H1 (cell line): Measurements from ENCODE around the gene AFAP1L2.

Source experiments
- ATF2 ChIP-seq: IDR thresholded peaks from 2 replicates; pipeline ENCODE4 v1.6.1; 2012; ENCODE audit warnings: low read length, inconsistent platforms
- BRCA1 ChIP-seq: IDR thresholded peaks from 2 replicates; pipeline ENCODE4 v1.6.1; 2012; ENCODE audit warnings: low read depth, low read length, improper control_type of control experiment
- CEBPB ChIP-seq: IDR thresholded peaks from 2 replicates; pipeline ENCODE4 v1.6.1; 2012; ENCODE audit warnings: low read depth, low read length
- CTCF ChIP-seq, 3 experiments: IDR thresholded peaks; 1 replicate in 2 of 3; 2 replicates in 1 of 3; pipeline versions ENCODE4 v1.5.1 to v1.6.1; 2011; ENCODE audit warnings: low read length in 3 of 3, mild to moderate bottlenecking in 3 of 3, inconsistent platforms in 2 of 3, low read depth in 1 of 3, moderate library complexity in 1 of 3; ENCODE audit not compliant: insufficient read depth in 1 of 3; ENCODE audit errors: control extremely low read depth in 1 of 3
- EP300 ChIP-seq, 2 experiments: IDR thresholded peaks; 1 replicate in 1 of 2; 2 replicates in 1 of 2; pipeline ENCODE4 v1.6.1; 2011 to 2012; ENCODE audit warnings: low read depth in 2 of 2, low read length in 2 of 2, mild to moderate bottlenecking in 2 of 2, borderline replicate concordance in 1 of 2, inconsistent platforms in 1 of 2, moderate library complexity in 1 of 2
- HDAC6 ChIP-seq: IDR thresholded peaks from one replicate; pipeline ENCODE4 v1.7.1; 2012; ENCODE audit warnings: low read depth, mild to moderate bottlenecking, inconsistent platforms, low read length, moderate library complexity
- KDM1A ChIP-seq: fragments of 200-600, 300-600 bp; sonication (generic); IDR thresholded peaks from 2 replicates; pipeline ENCODE4 v1.7.1; 2016; ENCODE audit warnings: mild to moderate bottlenecking, low read length, borderline replicate concordance
- KDM4A ChIP-seq: IDR thresholded peaks from one replicate; pipeline ENCODE4 v1.7.1; 2012; ENCODE audit warnings: low read depth, mild to moderate bottlenecking, moderate library complexity, low read length, inconsistent platforms; ENCODE audit not compliant: severe bottlenecking
- RAD21 ChIP-seq, 2 experiments: IDR thresholded peaks in 1 of 2; conservative IDR thresholded peaks in 1 of 2; 2 replicates each; pipeline ENCODE4 v1.6.1; 2011; ENCODE audit warnings: low read depth in 2 of 2, low read length in 2 of 2, improper control_type of control experiment in 1 of 2, inconsistent platforms in 1 of 2, mild to moderate bottlenecking in 1 of 2, moderate library complexity in 1 of 2
- RFX5 ChIP-seq: IDR thresholded peaks from 2 replicates; pipeline ENCODE4 v1.6.1; 2011; ENCODE audit warnings: low read depth, low read length, improper control_type of control experiment, borderline replicate concordance
- SP1 ChIP-seq: IDR thresholded peaks from 2 replicates; pipeline ENCODE4 v1.6.1; 2011; ENCODE audit warnings: low read depth, low read length
- TEAD4 ChIP-seq: IDR thresholded peaks from 2 replicates; pipeline ENCODE4 v1.6.1; 2012; ENCODE audit warnings: low read depth, low read length, inconsistent platforms, mixed read lengths
- USF2 ChIP-seq: IDR thresholded peaks from 2 replicates; pipeline ENCODE4 v1.6.1; 2011; ENCODE audit warnings: low read length, improper control_type of control experiment

- TF ChIP-seq SP1 (no peak), CEBPB (no peak), TEAD4 (no peak), EP300 (IDR thresholded peaks at IDR 0.05; ENCODE audit: borderline replicate concordance in 1 of 2, low read depth in 2 of 2, low read length in 2 of 2) (no peak), KDM1A (no peak), ATF2 (no peak), HDAC6 (no peak), RAD21 (IDR thresholded peaks at IDR 0.05 in 1 of 2, conservative IDR thresholded peaks at IDR 0.05 in 1 of 2; ENCODE audit: low read depth in 2 of 2, low read length in 2 of 2) (no peak), KDM4A (no peak), USF2 (no peak), CTCF (IDR thresholded peaks at IDR 0.05; ENCODE audit: control extremely low read depth in 1 of 3, insufficient read depth in 1 of 3, low read depth in 1 of 3, low read length in 3 of 3) (no peak), BRCA1 (no peak), RFX5 (no peak)
These were observed 125.5 kb downstream of the AFAP1L2 start for GRCh38 chr10:114278884-114279191.
